Activated CD4-positive, alpha-beta T cell treated with anti-CD3 and anti-CD28 coated beads, Interleukin-2, amount 50 U/mL, for 1 hour (primary cell): Measurements from ENCODE around the gene ARMCX2.
"Not testable (repeated sequence)": the region's sequence is repeated elsewhere in the genome, so short reads cannot be mapped to it uniquely, and the experiment has no call there.

Experiments used
- DNase-seq: peaks from one replicate; pipeline ENCODE4 v3.0.0-alpha.2; 2020

The ARMCX2 gene

GRCh38 chrX:101659601-101660063 lies at the start of gene ARMCX2:
ARMCX2 (minus strand) TSS chrX:101659850; CDS start chrX:101657588, 2,262 bp downstream.
- no peak for DNase-seq

- no peak for DNase-seq
Measured at GRCh38 chrX:101709384-101709783, 49.7 kb upstream of the ARMCX2 start.

DNA sequence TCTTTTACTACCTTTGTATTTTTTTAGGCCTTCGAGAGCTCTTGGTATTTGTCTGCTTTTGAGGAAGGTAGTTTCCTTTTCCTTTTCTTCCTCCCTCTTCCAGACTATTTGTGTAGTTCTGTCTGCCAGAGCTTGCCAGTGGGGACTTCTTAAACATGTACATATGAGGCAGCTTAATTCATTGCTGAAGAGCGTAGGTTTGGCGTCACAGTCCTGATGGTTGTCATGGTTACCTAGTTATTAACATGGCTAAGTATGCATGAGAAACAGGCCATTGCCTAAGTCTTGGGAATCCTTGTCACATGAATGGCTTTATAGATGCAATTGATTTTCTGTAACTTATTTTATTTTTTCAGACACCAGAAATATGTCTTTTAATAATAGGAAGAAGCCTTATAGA lies 48.5 kb upstream of the ARMCX2 start:
- no peak for DNase-seq

GRCh38 chrX:101693476-101693875 lies 33.8 kb upstream of the ARMCX2 start:
- no peak for DNase-seq

GRCh38 chrX:101691835-101692234 lies 32.2 kb upstream of the ARMCX2 start:
- no peak for DNase-seq

DNA sequence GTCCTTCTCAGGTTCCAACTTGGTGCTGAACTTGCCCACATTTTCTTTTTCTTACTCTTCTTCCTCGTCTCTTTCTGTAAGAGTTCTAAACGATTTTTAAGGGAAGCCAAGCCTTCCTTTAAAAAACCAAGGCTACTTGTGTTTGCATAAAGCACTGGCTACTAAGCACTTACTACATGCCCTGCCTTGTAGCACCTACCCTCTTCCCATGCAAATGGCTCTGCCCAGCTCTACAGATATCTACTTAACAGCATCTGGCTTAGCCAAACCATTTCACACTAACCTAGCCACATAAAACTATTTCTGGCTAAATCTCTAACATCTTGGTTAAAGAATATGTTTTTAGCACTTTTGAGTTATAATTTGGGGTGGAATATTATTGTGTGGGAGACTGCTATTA lies 26.9 kb upstream of the ARMCX2 start:
- no peak for DNase-seq

DNA sequence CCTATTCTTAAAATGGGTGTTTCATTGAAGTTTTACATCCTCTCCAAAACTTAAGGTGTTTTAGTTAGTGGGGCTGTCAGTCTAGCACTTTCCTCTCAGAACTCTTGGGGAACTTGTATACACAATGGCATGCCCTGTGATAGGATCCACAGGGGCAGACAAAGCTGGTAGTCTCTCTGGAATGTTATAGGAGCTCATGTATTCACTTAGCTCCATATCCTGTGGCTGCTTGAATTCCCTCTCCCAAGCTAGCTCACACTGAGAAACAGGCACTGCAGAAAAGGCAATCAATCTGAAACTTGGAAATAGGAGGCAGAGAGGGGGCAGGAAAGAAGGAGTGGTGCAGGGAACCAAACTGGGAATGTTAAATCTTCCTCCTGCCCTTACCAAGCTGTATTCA lies 26.3 kb upstream of the ARMCX2 start:
- DNase-seq = no peak

DNA sequence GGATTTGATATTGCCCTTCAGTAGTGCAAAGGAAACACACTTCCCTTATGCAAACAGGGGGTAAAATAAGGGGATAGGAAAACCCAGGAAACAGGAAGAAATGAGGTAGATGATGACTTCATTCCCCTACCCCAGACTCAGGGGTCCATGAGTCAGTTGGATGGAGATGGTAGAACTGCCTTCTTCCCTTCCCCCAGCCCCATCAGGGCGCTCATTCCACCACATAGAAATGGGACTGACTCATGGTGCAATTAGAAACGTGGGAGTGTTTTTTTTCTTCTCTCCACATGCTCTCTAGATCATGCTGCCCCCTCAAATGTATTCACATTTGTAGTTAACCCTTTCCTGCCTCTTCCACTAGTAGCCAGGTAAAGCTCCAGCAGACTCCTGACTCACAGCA lies 23.1 kb upstream of the ARMCX2 start:
- DNase-seq = no peak

DNA sequence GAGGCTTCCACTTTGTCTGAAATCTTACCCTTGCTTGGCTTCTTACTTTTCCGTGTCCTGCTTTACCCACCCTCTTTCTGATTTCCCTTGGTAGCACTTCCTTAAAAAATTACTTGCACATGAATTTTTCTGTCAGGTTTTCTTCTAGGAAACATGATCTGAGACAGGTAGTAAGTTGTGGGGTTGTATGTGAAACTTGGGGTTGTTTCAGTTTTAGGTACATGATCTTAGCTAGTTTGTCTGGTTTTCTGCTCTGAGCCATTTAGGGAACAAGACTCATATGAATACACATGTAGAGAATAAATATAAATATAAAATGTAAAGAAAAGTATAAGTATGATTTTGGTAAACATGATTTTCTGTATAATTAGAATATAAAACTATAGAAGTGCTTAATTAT lies 17.4 kb upstream of the ARMCX2 start:
- DNase-seq = no peak

GRCh38 chrX:101676571-101676970 lies 16.9 kb upstream of the ARMCX2 start:
- DNase-seq = no peak

DNA sequence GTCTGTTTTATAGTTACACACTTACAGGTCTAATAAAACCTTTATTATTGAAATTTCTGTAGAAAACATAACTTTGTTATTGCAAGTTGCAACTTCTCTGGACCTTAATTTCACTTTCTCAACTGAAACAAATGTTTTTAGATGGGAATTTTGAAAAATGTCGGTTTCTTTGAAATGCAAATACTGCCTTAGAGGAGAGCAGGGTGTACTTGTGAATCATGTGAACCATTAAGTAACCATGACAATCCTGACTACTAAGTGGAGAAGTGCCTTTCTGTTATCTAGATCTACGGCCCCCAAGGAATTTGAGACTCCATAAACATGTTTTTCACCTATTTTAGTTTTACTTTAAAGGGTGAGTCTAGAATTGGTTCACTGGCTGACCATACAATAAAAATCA lies 8.5 kb upstream of the ARMCX2 start:
- no peak for DNase-seq

- DNase-seq = peak; percentile 52
Measured at GRCh38 chrX:101658661-101659491, 774 bp downstream of the ARMCX2 start.

- no peak for DNase-seq
Measured at GRCh38 chrX:101657495-101657894, 2.2 kb downstream of the ARMCX2 start.

- no peak for DNase-seq
Measured at GRCh38 chrX:101656817-101657216, 2.8 kb downstream of the ARMCX2 start.

- DNase-seq = no peak
Measured at GRCh38 chrX:101655534-101655933, 4.1 kb downstream of the ARMCX2 start.

GRCh38 chrX:101647716-101648115 lies 11.9 kb downstream of the ARMCX2 start:
- not testable (repeated sequence) for DNase-seq

- no peak for DNase-seq
Measured at GRCh38 chrX:101642093-101642492, 17.6 kb downstream of the ARMCX2 start.

DNA sequence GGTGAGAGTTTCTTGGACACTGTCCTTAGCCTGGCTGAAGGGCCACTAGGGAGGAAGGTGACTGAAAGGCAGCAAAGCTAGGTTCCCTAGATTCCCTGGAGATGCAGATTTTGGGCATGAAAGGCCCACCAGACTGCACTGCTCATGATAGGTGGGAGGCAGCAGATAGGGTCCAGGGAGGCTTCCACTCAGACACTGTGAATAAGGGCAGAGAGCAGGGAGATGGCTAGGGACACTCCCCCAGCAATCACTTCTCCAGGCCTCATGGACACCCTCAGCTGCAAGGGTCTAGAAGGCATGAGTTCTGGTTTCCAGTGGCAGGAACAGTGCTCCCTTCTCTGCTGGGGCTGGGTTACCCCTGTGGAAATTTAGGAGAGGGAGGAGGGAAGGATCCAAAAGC lies 20.1 kb downstream of the ARMCX2 start:
- no peak for DNase-seq

GRCh38 chrX:101619364-101619763 lies 40.3 kb downstream of the ARMCX2 start:
- no peak for DNase-seq

- DNase-seq = peak; percentile 67
Measured at GRCh38 chrX:101617211-101618191, 42.1 kb downstream of the ARMCX2 start, which contains the start of gene ARMCX6. ARMCX6 (minus strand) TSS chrX:101618000; CDS start chrX:101616620, 1,380 bp downstream.

DNA sequence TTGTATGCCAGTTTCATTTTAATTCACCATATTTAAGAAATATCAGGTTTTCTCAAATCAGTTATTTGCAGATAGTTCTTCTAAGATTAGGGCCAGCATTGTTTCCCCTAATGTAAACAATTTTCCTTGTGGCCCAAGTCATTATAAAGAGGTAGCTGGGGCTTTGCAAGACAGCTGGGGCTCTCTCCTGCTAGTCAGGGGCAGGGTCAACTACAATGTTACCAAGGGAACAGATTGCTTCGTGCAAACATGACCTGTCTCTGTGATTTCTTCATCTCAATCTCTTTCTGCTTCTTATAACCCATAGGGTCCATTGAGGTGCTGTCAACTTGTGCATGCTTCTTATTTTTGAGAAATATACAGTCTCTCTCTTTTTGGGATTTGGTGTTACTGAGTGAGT lies 53.9 kb downstream of the ARMCX2 start:
- DNase-seq = no peak
